Tibial artery (tissue), 4 donors: ENCODE data around the gene IL12B.
"Not testable (repeated sequence)": the region's sequence is repeated elsewhere in the genome, so short reads cannot be mapped to it uniquely, and the experiment has no call there.

Experiments
- DNase-seq, 2 donors: peaks; one replicate each; pipeline ENCODE4 v3.0.0-alpha.2; 2019
- H3K27ac ChIP-seq, 2 donors: fragments of 200-600 bp; sonication (generic) in 1 of 2; 1 replicate in 1 of 2; 2 replicates in 1 of 2; pipeline ENCODE4 v1.5.1; 2018 to 2019; ENCODE audit warnings: mild to moderate bottlenecking in 1 of 2
- H3K27me3 ChIP-seq, 2 donors: fragments of 200-600 bp; sonication (generic) in 1 of 2; one replicate each; pipeline versions ENCODE4 v1.5.1 to v1.6.0; 2016 to 2019
- H3K36me3 ChIP-seq, 3 donors: fragments of 200-600 bp; sonication (generic) in 2 of 3; one replicate each; pipeline ENCODE4 v1.5.1; 2016 to 2019; ENCODE audit warnings: mild to moderate bottlenecking in 2 of 3
- H3K4me1 ChIP-seq, 4 donors: fragments of 200-600 bp; sonication (generic) in 2 of 4; 1 replicate in 3 of 4; 2 replicates in 1 of 4; pipeline ENCODE4 v1.5.1; 2016 to 2019
- H3K4me3 ChIP-seq, 2 donors: fragments of 200-600 bp; sonication (generic) in 1 of 2; 1 replicate in 1 of 2; 2 replicates in 1 of 2; pipeline ENCODE4 v1.5.1; 2018 to 2019; ENCODE audit warnings: mild to moderate bottlenecking in 2 of 2
- H3K9me3 ChIP-seq, 3 donors: fragments of 200-600 bp; sonication (generic) in 1 of 3; one replicate each; pipeline ENCODE4 v1.5.1; 2016 to 2019
- intact Hi-C: fragments of 100-400 bp; cut with DNase I; formaldehyde crosslinking; loops from one replicate; pipeline ENCODE4 v1.15.0; 2023; ENCODE audit warnings: low total_unique reads
- TF ChIP-seq, protein P1 (sequence below), 2 experiments: fragments of 200-600 bp in 1 of 2; fragments of 450-650 bp in 1 of 2; IDR thresholded peaks; one replicate each; pipeline ENCODE4 v1.5.1; 2017 to 2019; ENCODE audit warnings: antibody characterized with exemption in 2 of 2, mild to moderate bottlenecking in 1 of 2, moderate library complexity in 1 of 2

Gene IL12B

DNA sequence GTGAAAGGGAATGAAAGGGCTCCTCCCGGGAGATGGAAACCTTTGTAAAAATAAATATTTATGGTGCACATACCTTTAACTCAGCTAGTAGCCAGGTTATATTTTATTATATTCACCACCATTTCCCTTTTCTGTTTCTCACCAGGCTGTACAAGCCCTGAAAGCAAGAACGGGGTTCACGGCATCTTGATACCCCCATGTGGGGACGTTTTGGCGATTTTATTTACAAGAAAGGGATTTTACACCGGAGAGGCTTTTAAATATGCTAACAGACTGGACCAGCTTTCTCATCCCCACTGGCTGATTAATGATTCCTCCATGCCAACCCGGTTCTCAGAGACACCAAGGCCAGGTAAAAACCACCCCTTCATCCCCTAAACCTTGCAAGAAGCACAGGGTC lies 19.2 kb downstream of the IL12B start:
- peaks cover 0 to 20% of the 10 kb centered on the region in 2 donors for H3K27me3 ChIP-seq
- intact Hi-C loops, result no loop called here
- peaks cover 0 to 10% (median 6%) of the 10 kb centered on the region in 4 donors for H3K4me1 ChIP-seq
- no peak overlapping the region for H3K4me3 ChIP-seq
- no peaks in the 10 kb centered on the region for H3K9me3 ChIP-seq
- DNase-seq, result no peak
- no peaks in the 10 kb centered on the region for H3K36me3 ChIP-seq
- TF ChIP-seq, protein P1, sequence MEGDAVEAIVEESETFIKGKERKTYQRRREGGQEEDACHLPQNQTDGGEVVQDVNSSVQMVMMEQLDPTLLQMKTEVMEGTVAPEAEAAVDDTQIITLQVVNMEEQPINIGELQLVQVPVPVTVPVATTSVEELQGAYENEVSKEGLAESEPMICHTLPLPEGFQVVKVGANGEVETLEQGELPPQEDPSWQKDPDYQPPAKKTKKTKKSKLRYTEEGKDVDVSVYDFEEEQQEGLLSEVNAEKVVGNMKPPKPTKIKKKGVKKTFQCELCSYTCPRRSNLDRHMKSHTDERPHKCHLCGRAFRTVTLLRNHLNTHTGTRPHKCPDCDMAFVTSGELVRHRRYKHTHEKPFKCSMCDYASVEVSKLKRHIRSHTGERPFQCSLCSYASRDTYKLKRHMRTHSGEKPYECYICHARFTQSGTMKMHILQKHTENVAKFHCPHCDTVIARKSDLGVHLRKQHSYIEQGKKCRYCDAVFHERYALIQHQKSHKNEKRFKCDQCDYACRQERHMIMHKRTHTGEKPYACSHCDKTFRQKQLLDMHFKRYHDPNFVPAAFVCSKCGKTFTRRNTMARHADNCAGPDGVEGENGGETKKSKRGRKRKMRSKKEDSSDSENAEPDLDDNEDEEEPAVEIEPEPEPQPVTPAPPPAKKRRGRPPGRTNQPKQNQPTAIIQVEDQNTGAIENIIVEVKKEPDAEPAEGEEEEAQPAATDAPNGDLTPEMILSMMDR (IDR thresholded peaks at IDR 0.05), result no peak
- H3K27ac ChIP-seq, result no peak overlapping the region

DNA sequence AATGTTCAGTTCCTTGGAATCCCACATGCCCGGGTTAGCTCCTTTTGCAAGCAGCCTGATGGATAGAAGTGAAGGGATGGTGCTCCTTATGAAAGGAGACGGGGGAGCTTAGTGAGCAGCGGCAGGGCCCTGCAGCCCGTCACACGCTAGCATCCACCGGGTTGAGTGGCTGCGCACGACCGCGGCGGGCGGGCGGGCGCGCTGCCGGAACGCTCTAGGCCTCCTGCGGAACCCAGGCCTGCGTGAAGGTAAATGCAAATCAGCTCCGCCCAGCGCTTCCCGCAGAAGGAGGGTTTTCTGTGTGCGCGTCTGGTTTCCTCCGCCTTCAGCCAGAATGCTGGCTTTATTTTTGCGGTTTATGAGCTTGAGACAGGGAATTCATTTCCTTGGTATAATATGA lies 19.8 kb downstream of the IL12B start:
- no peak overlapping the region for H3K27ac ChIP-seq

DNA sequence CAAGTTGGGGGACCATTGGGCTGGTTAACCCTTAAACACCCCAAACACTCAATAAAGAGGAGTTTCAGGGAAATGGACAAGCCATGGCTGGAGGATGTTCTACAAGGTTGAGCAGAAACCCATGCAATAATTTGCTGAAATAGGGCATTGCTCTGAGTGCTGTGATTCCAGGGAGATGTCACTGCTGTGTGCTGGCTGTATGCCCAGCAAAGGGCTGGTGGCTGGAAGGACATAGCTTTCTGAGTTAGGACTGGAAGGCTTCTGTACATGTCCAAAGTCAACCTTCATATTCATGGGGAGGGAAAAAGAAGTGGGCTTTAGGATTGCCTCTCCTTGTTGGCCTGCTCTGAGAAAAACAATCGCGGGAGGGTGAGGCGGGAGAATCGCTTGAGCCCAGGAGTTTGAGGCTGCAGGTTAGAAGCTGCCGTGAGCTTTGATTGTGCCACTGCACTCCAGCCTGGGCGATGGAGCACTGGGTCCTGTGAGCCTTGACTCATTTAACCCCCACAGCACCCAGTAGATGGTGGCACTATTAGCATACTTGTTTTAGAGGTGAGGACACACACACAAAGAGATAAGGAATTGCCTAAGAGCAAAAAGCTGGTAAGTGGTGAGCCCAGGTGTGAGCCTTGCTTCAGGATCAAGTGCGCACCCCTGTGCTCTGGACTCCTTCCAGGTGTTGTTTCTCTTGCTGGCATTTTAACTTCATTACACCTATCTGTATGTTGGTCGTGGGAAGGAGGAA lies 20.4 kb downstream of the IL12B start:
- H3K27ac ChIP-seq, result no peak overlapping the region
- intact Hi-C loops, result no loop called here
- TF ChIP-seq, protein P1 (IDR thresholded peaks at IDR 0.05), result no peak

More for the DNA sequence above, 19.8 kb downstream of the IL12B start:
- DNase-seq, result no peak
- H3K9me3 ChIP-seq, result no peaks in the 10 kb centered on the region
- TF ChIP-seq, protein P1 (IDR thresholded peaks at IDR 0.05), result no peak
- H3K4me3 ChIP-seq, result no peak overlapping the region
- intact Hi-C loops, result no loop called here
- H3K4me1 ChIP-seq, result peaks cover 0 to 10% (median 6%) of the 10 kb centered on the region in 4 donors
- peaks cover 0 to 20% of the 10 kb centered on the region in 2 donors for H3K27me3 ChIP-seq
- H3K36me3 ChIP-seq, result no peaks in the 10 kb centered on the region

DNA sequence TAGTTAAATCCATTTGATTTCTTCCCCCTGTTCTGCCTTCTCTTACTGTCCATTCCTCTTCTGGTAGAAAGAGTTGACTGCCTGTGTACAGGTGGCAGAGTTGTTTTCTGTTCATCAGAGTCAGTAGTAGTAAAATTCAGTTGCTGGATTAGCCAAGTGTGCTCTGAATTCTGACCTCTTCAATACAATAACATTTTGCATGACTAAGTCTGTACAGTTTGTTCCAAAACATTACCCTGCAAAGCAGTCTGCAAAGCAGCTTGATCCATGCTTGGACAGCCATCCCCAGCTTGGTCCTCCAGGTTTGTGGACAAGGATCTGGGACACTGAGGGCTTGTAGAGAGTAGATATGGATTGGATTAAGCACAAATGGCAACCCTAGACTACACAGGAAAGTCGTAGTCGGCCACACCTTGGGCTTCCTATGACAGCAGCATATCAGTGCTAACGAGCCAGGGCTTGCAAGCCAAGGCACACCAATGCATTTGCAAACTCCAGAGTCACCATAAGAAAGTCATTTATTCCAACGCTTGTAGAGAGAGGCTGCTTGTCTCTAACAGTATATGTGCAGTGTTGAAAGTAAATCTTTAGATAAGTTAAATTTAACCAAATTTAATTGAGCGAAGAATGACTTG lies 25.2 kb downstream of the IL12B start:
- Histone ChIP-seq H3K27me3 (no peaks in the 10 kb centered on the region), H3K36me3 (no peaks in the 10 kb centered on the region), H3K9me3 (peaks cover 0 to 12% (median 11%) of the 10 kb centered on the region in 3 donors), H3K4me1 (peaks cover 0 to 4% (median 0%) of the 10 kb centered on the region in 4 donors), H3K27ac (no peak overlapping the region), H3K4me3 (no peak overlapping the region)
- intact Hi-C loops, result no loop called here
- no peak for DNase-seq
- TF ChIP-seq, protein P1 (IDR thresholded peaks at IDR 0.05), result no peak

More for the DNA sequence above, 20.4 kb downstream of the IL12B start:
- peaks cover 0 to 10% (median 6%) of the 10 kb centered on the region in 4 donors for H3K4me1 ChIP-seq
- H3K4me3 ChIP-seq, result no peak overlapping the region
- H3K9me3 ChIP-seq, result no peaks in the 10 kb centered on the region
- H3K36me3 ChIP-seq, result no peaks in the 10 kb centered on the region
- DNase-seq, result no peak
- peaks cover 0 to 20% of the 10 kb centered on the region in 2 donors for H3K27me3 ChIP-seq

DNA sequence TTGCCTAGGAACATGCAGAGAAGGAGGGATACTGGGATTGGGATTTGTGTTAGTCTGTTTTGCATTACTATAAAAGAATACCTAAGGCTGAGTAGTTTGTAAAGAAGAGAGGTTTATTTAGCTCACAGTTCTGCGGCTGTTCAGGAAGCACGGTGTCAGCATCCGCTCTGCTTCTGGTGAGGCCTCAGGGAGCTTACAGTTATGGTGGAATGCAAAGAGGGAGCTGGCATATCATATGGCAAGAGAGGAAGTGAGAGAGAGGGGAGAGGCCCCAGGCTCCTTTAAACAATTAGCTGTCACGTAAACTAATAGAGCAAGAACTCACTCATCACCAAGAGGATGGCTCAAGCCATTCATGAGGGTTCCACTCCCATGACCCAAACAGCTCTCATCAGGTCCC lies 27.0 kb downstream of the IL12B start:
- Histone ChIP-seq H3K9me3 (peaks cover 0 to 22% (median 15%) of the 10 kb centered on the region in 3 donors), H3K4me1 (no peaks in the 10 kb centered on the region), H3K4me3 (no peak overlapping the region), H3K27ac (no peak overlapping the region), H3K36me3 (no peaks in the 10 kb centered on the region), H3K27me3 (no peaks in the 10 kb centered on the region)
- no peak for DNase-seq
- intact Hi-C loops, result no loop called here
- TF ChIP-seq, protein P1 (IDR thresholded peaks at IDR 0.05), result no peak

DNA sequence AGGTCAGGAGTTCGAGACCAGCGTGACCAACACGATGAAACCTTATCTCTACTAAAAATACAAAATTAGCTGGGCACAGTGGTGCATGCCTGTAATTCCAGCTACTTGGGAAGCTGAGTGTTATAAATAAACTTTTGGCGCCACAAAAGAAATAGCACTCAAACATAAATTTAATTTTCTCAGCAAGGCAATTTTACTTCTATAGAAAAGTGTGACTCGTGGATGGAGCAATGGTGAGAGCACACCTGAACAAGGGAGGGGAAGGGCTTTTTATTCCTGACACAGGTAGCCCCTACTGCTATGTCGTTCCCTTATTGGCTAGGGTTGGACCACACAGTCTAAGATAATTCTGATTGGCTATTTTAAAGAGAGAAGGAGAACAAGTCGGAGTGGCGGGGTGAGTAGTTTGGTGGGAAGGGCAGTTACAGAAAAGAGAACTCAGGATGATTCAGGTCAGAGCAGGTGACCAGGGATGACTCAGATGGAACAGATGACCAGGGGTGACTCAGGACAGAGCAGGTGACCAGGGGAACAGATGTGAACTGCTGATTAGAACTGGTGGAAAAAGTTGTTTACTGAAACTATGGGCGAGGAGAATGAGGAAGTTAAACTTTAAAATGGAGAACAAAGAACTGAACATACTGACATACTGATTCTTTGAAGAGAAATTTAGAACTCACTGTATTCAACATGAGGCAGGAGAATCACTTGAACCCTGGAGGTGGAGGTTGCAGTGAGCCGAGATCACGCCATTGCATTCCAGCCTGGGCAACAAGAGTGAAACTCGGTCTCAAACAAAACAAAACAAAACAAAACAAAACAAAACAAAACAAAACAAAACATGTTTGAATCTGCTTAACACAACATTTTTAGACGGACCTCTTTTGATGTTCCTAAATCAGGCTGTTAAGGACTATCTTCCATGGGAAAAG lies 28.1 kb downstream of the IL12B start:
- H3K4me1 ChIP-seq, DNase-seq, intact Hi-C loops: not testable (repeated sequence)

More for the DNA sequence above, 28.1 kb downstream of the IL12B start:
- H3K27me3 ChIP-seq, H3K27ac ChIP-seq, H3K36me3 ChIP-seq, H3K4me3 ChIP-seq: not testable (repeated sequence)
- peaks cover 0 to 28% (median 22%) of the 10 kb centered on the region in 3 donors for H3K9me3 ChIP-seq
